Erythroblast (primary cell): ENCODE measurements around the gene PER2.

Experiments
- GATA1 ChIP-seq: IDR thresholded peaks from 2 replicates; pipeline ENCODE4 v1.6.1; 2011; ENCODE audit warnings: low read depth, mild to moderate bottlenecking, control low read depth, low read length, moderate library complexity
- POLR2A ChIP-seq: IDR thresholded peaks from 2 replicates; pipeline ENCODE4 v1.6.1; 2011; ENCODE audit warnings: mild to moderate bottlenecking, low read length

DNA sequence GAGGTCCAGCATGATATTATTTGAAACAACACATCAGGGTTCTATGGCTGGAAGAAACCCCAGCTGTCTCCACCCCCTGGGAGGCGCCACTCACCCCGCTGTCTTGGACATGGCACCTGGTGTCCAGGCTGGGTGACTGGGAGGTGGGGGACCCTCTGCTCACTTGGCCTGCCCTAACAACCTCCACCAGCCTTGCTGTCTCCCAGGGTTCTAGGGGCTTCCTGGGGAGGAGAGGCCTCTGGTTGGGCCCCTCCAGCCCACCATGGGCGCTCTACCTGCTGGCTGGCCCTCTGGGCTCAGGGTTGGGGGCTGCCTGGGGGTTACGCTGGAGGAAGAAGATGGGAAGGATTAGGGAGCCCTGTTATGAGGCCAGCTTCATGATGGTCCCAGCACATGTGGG is 16.3 kb downstream of the PER2 start:
- TF ChIP-seq POLR2A (no peak), GATA1 (no peak)
